Measurements from ENCODE around the gene HID1.

DNA sequence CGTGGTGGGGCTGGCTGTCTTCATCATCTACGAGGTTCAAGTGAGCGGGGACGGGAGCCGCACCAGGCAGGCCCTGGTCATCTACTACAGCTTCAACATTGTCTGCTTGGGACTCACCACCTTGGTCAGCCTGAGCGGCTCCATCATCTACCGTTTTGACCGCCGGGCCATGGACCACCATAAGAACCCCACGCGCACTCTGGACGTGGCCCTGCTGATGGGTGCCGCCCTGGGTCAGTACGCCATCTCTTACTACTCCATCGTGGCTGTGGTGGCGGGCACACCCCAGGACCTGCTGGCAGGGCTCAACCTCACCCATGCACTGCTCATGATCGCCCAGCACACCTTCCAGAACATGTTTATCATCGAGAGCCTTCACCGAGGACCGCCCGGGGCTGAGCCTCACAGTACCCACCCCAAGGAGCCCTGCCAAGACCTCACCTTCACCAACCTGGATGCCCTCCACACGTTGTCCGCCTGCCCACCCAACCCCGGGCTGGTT lies 42.0 kb downstream of the HID1 start:
- TF ChIP-seq YY1 (IDR thresholded peaks at IDR 0.05; ENCODE audit: insufficient read depth, insufficient read length) (no peak), ZNF274 (IDR thresholded peaks at IDR 0.05; ENCODE audit: low read depth, low read length) (no peak), SUZ12 (IDR thresholded peaks at IDR 0.05; ENCODE audit: extremely low read depth, insufficient read depth, insufficient read length) (no peak)
